Stimulated activated naive CD8-positive, alpha-beta T cell treated with anti-CD3 and anti-CD28 coated beads, Interleukin-15, Interleukin-2, amounts not matched to agents 100 U/mL and 50 U/mL, for 24 hours (primary cell): ENCODE measurements around the gene SEMA4F.

Experiments used
- ATAC-seq: fragments of 150-1000 bp; cut with Tn5 transposase; one replicate; pipeline ENCODE4 v1.10.0; 2021
- DNase-seq: peaks from one replicate; pipeline ENCODE4 v3.0.0; 2021

SEMA4F gene

GRCh38 chr2:74707837-74708236 lies 53.8 kb downstream of the SEMA4F start:
- ATAC-seq (no peak), DNase-seq (no peak)

GRCh38 chr2:74708296-74708695 lies 54.2 kb downstream of the SEMA4F start:
- ATAC-seq, result no peak

GRCh38 chr2:74708883-74709282 lies 54.8 kb downstream of the SEMA4F start:
- ATAC-seq, result no peak
- DNase-seq, result no peak

More at GRCh38 chr2:74708296-74708695, 54.2 kb downstream of the SEMA4F start:
- DNase-seq, result no peak

- DNase-seq, result no peak
- no peak for ATAC-seq
Measured at GRCh38 chr2:74712223-74713053, 58.4 kb downstream of the SEMA4F start.

- ATAC-seq, result no peak
Measured at GRCh38 chr2:74714691-74715080, 60.6 kb downstream of the SEMA4F start.

GRCh38 chr2:74715081-74715791 lies 61.2 kb downstream of the SEMA4F start:
- ATAC-seq (peak; percentile 87), DNase-seq (peak; percentile 86)

More at GRCh38 chr2:74714691-74715080, 60.6 kb downstream of the SEMA4F start:
- DNase-seq, result no peak

- DNase-seq (no peak), ATAC-seq (no peak)
Measured at GRCh38 chr2:74715880-74716279, 61.8 kb downstream of the SEMA4F start.

GRCh38 chr2:74719066-74719465 lies 65.0 kb downstream of the SEMA4F start:
- DNase-seq (no peak), ATAC-seq (no peak)

- no peak for DNase-seq
- ATAC-seq, result no peak
Measured at GRCh38 chr2:74721316-74721715, 67.3 kb downstream of the SEMA4F start.

GRCh38 chr2:74724496-74724895 lies 70.4 kb downstream of the SEMA4F start:
- ATAC-seq, result no peak

GRCh38 chr2:74725287-74725686 lies 71.2 kb downstream of the SEMA4F start:
- no peak for DNase-seq

More at GRCh38 chr2:74724496-74724895, 70.4 kb downstream of the SEMA4F start:
- no peak for DNase-seq

GRCh38 chr2:74728842-74729241 lies 74.8 kb downstream of the SEMA4F start:
- no peak for ATAC-seq
- no peak for DNase-seq

More at GRCh38 chr2:74725287-74725686, 71.2 kb downstream of the SEMA4F start:
- ATAC-seq, result no peak

- DNase-seq, result no peak
- ATAC-seq, result no peak
Measured at GRCh38 chr2:74730530-74730929, 76.5 kb downstream of the SEMA4F start.
